Duodenal mucosa (tissue), 2 donors: ENCODE results near the gene AP1G2.

Experiments used
- H3K27ac ChIP-seq: one replicate; pipeline ENCODE4 v1.7.0; 2013; ENCODE audit warnings: low read depth, low read length
- H3K27me3 ChIP-seq, 2 donors: one replicate each; pipeline ENCODE4 v1.7.0; 2013; ENCODE audit warnings: low read length in 2 of 2, control low read depth in 1 of 2; ENCODE audit not compliant: insufficient read depth in 2 of 2, control insufficient read depth in 1 of 2
- H3K36me3 ChIP-seq, 2 donors: one replicate each; pipeline ENCODE4 v1.7.0; 2013; ENCODE audit warnings: low read length in 2 of 2, control low read depth in 1 of 2; ENCODE audit not compliant: insufficient read depth in 2 of 2, control insufficient read depth in 1 of 2
- H3K4me1 ChIP-seq, 2 donors: one replicate each; pipeline ENCODE4 v1.7.0; 2013; ENCODE audit warnings: low read length in 2 of 2, control low read depth in 1 of 2; ENCODE audit not compliant: insufficient read depth in 2 of 2, control insufficient read depth in 1 of 2
- H3K4me3 ChIP-seq, 2 donors: one replicate each; pipeline ENCODE4 v1.7.0; 2013; ENCODE audit warnings: low read length in 2 of 2, low read depth in 1 of 2
- H3K9ac ChIP-seq, 2 donors: one replicate each; pipeline ENCODE4 v1.7.0; 2013; ENCODE audit warnings: low read length in 2 of 2, low read depth in 1 of 2
- H3K9me3 ChIP-seq, 2 donors: one replicate each; pipeline ENCODE4 v1.7.0; 2013; ENCODE audit warnings: low read length in 2 of 2, control low read depth in 1 of 2; ENCODE audit not compliant: control insufficient read depth in 1 of 2

AP1G2 gene

DNA sequence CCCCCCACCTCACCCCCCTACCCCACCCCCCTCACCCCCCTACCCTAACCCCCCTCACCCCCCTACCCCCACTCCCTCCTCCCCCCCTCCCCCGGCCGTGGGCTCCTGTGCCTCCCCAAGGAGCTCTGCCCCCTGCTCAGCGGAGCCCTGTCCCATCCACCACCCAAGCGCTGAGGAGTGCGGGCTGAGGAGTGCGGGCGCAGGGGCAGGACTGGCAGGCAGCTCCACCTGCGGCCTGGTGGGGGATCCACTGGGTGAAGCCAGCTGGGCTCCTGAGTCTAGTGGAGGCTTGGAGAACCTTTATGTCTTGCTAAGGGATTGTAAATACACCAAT is 13.3 kb upstream of the AP1G2 start:
- no peak overlapping the region for H3K4me3 ChIP-seq
- H3K27me3 ChIP-seq: peaks cover 22 to 24% of the 10 kb centered on the region in 2 donors
- H3K36me3 ChIP-seq: no peaks in the 10 kb centered on the region
- no peaks in the 10 kb centered on the region for H3K9me3 ChIP-seq
- peaks cover 6 to 10% of the 10 kb centered on the region in 2 donors for H3K4me1 ChIP-seq
- no peak overlapping the region for H3K9ac ChIP-seq
- no peak overlapping the region for H3K27ac ChIP-seq

GRCh38 chr14:23580152-23580926 is 12.7 kb upstream of the AP1G2 start:
- Histone ChIP-seq H3K27me3 (peaks cover 27 to 29% of the 10 kb centered on the region in 2 donors), H3K27ac (no peak overlapping the region), H3K36me3 (no peaks in the 10 kb centered on the region), H3K4me1 (peaks cover 6 to 10% of the 10 kb centered on the region in 2 donors), H3K4me3 (no peak overlapping the region), H3K9ac (no peak overlapping the region), H3K9me3 (no peaks in the 10 kb centered on the region)

DNA sequence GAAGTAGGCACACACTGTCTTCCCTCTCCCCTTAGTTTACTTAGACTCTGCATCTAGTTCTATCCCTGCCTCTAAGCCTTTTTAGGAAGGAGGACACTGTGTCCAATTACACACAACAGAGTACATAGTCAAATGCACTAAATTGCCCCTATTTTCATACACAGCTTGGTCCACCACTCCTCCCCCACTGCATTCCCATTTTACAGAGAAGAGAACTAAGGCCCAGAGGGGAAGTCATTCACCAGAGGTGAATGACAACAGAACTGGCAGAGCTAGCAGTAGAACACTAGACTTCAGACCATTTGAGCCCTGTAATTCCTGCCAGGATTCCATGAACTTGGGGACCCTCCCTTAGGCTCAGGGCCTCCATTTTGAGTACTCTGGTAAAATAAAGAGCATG is 12.1 kb upstream of the AP1G2 start:
- Histone ChIP-seq H3K9ac (no peak overlapping the region), H3K4me3 (no peak overlapping the region), H3K9me3 (no peaks in the 10 kb centered on the region), H3K4me1 (peaks cover 6 to 10% of the 10 kb centered on the region in 2 donors), H3K36me3 (no peaks in the 10 kb centered on the region), H3K27me3 (peaks cover 30 to 34% of the 10 kb centered on the region in 2 donors), H3K27ac (no peak overlapping the region)

- no peak overlapping the region for H3K27ac ChIP-seq
- H3K4me1 ChIP-seq: peaks cover 6 to 10% of the 10 kb centered on the region in 2 donors
- no peak overlapping the region for H3K9ac ChIP-seq
- peaks cover 30 to 34% of the 10 kb centered on the region in 2 donors for H3K27me3 ChIP-seq
- no peaks in the 10 kb centered on the region for H3K9me3 ChIP-seq
- H3K36me3 ChIP-seq: no peaks in the 10 kb centered on the region
- H3K4me3 ChIP-seq: no peak overlapping the region
Measured at GRCh38 chr14:23579311-23579630, 11.7 kb upstream of the AP1G2 start.

GRCh38 chr14:23578560-23579310 is 11.1 kb upstream of the AP1G2 start, which contains the start of gene JPH4:
Gene JPH4 (minus strand): TSS chr14:23578790. CDS start chr14:23577453, 1,337 bp downstream.
- Histone ChIP-seq H3K9me3 (no peaks in the 10 kb centered on the region), H3K4me3 (no peak within 1 kb of the TSS), H3K27me3 (peaks cover 30 to 34% of the 10 kb centered on the region in 2 donors), H3K27ac (no peak within 1 kb of the TSS), H3K36me3 (no peaks in the 10 kb centered on the region), H3K4me1 (peaks cover 6 to 10% of the 10 kb centered on the region in 2 donors), H3K9ac (no peak within 1 kb of the TSS)

GRCh38 chr14:23577710-23578392 is 10.3 kb upstream of the AP1G2 start:
- Histone ChIP-seq H3K36me3 (no peaks in the 10 kb centered on the region), H3K27ac (no peak overlapping the region), H3K4me3 (no peak overlapping the region), H3K27me3 (peaks cover 34% of the 10 kb centered on the region in 2 donors), H3K4me1 (peaks cover 6 to 10% of the 10 kb centered on the region in 2 donors), H3K9me3 (no peaks in the 10 kb centered on the region), H3K9ac (no peak overlapping the region)

DNA sequence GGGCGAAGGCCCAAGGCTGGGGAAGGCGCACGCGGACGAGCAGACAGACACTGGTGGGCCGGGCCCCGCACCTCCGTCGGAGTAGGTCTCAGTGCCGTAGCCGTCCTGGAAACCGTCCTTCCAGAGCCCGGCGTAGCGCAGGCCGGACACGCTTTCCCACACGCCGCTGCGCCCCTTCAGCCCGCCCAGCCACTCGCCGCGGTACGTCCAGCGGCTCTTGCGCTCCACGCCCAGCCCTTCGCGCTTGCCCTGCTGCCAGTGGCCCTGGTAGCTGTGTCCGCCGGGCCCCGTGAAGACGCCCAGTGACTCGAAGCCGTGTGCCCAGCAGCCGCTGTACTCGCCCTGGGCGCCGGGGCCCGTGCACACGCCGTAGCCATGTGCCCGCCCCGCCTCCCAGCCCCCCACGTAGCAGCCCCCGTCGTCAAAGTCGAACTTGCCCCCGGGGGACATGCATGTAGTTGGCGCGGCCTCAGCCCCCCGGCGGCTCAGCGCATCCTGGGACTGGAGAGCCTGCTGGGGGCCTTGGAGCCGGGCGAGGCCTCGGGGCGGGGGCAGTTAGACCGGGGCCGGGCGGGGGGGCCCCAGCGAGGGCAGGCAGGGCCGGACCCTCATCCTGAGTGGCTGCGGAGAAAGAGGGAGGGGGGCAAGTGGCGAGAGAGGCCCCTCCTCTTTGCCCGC is 9.6 kb upstream of the AP1G2 start:
- no peaks in the 10 kb centered on the region for H3K9me3 ChIP-seq
- H3K27me3 ChIP-seq: peaks cover 34% of the 10 kb centered on the region in 2 donors
- peaks cover 6 to 10% of the 10 kb centered on the region in 2 donors for H3K4me1 ChIP-seq
- no peaks in the 10 kb centered on the region for H3K36me3 ChIP-seq
- no peak overlapping the region for H3K27ac ChIP-seq
- H3K9ac ChIP-seq: no peak overlapping the region
- H3K4me3 ChIP-seq: peak overlapping the region in 1 of 2 donors; percentile 40

DNA sequence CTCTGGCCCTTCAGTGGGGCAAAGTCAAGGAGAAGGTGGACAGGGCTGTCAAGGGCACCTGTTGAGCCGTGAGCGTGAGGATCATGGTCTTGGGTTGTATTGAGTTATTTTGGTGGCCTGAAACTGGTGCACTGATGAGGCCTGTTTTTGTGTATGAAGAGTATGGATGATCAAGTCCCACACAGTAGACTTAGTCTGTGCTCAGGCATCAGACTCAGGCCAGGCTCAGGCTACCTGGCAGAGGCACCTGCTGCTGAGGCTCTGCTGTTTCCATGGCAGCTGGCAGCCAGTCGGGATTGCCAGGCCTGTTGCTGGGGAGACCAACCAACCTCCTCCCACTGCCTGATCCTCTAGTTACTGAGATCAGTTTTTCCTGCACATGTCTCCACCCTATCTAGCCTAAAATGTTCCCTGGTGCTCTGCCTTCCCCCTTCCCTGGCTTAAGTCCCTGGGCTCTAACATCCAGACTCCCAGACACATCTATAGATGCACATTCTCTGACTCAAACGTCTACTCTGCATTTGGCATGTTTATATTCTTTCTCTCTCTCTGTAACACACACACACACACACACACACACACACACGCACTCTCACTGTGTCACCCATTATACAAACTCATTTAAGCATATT is 5.9 kb upstream of the AP1G2 start:
- H3K27me3 ChIP-seq: peaks cover 31% of the 10 kb centered on the region in 2 donors
- no peak overlapping the region for H3K27ac ChIP-seq
- no peak overlapping the region for H3K4me3 ChIP-seq

DNA sequence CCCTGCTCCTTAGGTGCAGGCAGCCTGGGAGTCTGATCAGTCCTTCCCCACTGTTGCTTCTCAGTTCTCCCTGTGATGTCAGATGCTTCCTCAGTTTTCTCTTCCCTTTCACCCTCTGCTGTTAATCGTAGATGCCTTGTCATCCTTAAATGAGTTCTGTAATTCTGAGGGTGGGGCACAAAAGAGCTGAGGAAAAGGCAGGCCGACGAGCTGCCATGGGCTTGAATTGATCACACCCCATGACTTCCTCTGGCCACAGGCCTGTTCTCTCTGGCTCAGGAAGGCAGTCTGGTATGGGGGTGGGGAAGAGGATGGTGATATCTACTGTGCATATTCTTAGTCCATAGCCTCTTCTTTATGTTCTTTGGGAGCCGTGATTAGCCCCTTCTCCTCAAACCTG is 5.2 kb upstream of the AP1G2 start:
- Histone ChIP-seq H3K9me3 (no peaks in the 10 kb centered on the region), H3K4me1 (peaks cover 16% of the 10 kb centered on the region in 2 donors), H3K27ac (no peak overlapping the region), H3K36me3 (no peaks in the 10 kb centered on the region), H3K9ac (no peak overlapping the region), H3K4me3 (no peak overlapping the region), H3K27me3 (peaks cover 24 to 30% of the 10 kb centered on the region in 2 donors)

More for the DNA sequence above, 5.9 kb upstream of the AP1G2 start:
- Histone ChIP-seq H3K4me1 (peaks cover 9 to 11% of the 10 kb centered on the region in 2 donors), H3K9ac (no peak overlapping the region), H3K9me3 (no peaks in the 10 kb centered on the region), H3K36me3 (no peaks in the 10 kb centered on the region)
